GM13976 (cell line): ENCODE results near the gene LIG4.
A peak's percentile ranks its signal among the peaks of the same experiment; 100 is the strongest.
"Not testable (repeated sequence)": the region's sequence is repeated elsewhere in the genome, so short reads cannot be mapped to it uniquely, and the experiment has no call there.

ENCODE experiments used
- DNase-seq: peaks from one replicate; pipeline ENCODE4 v3.0.0; 2012; ENCODE audit warnings: low spot score
- in situ Hi-C: fragments of 300-500 bp; cut with MboI; formaldehyde crosslinking; loops from one replicate; pipeline ENCODE4 v1.12.0; 2022; ENCODE audit warnings: low sequenced_read_pairs, mixed read lengths, inconsistent platforms; ENCODE audit not compliant: unreplicated experiment
- TF ChIP-seq, protein P1 (sequence below): IDR thresholded peaks from 2 replicates; pipeline ENCODE4 v1.5.1; 2012; ENCODE audit warnings: borderline replicate concordance, mild to moderate bottlenecking; ENCODE audit not compliant: insufficient read depth; ENCODE audit errors: extremely low read depth, missing control alignments, control extremely low read depth

The LIG4 gene

GRCh38 chr13:108226184-108226583 lies 10.8 kb upstream of the LIG4 start:
- TF ChIP-seq, protein P1, sequence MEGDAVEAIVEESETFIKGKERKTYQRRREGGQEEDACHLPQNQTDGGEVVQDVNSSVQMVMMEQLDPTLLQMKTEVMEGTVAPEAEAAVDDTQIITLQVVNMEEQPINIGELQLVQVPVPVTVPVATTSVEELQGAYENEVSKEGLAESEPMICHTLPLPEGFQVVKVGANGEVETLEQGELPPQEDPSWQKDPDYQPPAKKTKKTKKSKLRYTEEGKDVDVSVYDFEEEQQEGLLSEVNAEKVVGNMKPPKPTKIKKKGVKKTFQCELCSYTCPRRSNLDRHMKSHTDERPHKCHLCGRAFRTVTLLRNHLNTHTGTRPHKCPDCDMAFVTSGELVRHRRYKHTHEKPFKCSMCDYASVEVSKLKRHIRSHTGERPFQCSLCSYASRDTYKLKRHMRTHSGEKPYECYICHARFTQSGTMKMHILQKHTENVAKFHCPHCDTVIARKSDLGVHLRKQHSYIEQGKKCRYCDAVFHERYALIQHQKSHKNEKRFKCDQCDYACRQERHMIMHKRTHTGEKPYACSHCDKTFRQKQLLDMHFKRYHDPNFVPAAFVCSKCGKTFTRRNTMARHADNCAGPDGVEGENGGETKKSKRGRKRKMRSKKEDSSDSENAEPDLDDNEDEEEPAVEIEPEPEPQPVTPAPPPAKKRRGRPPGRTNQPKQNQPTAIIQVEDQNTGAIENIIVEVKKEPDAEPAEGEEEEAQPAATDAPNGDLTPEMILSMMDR = no peak
- no peak for DNase-seq
- in situ Hi-C loops = no loop called here

GRCh38 chr13:108225440-108225839 lies 10.1 kb upstream of the LIG4 start:
- DNase-seq = no peak
- in situ Hi-C loops = no loop called here
- TF ChIP-seq, protein P1 = no peak

DNA sequence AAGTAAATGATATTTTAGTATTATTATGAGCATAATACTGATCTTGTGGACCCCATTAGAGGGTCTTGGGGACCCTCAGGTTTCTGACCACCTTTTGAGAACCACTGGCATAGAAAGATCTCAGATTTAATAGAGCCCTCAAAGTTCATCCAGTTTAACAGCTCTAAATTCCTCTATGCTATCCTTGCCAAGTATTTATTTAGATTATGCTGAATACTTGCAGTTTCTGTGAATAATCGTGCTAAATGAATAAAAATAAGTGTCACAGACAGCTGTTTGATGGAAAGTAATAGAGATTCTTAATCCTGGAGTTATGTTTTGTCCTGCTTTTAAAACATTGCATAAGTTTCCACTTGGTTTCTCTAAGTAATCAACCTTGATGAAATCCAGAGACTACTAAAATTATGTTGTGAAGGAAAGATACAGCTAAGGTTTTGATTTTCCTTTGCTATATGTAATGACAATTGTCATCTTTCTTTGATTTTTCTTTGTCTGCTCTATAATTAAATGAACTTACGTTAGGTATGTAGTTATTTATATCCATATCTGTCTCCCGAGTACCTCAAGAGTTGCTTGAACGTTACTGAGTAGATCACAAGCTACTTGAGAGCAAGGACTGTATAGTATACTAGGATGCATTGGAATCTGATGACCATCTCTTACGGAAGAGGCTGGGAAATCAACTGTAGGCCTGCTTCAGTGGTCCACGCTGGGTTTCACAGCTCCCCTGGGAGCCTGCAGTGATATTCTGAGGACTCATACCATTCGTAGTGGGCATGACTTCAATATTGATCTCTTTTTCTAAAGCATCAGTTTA lies 8.6 kb upstream of the LIG4 start:
- TF ChIP-seq, protein P1 = no peak
- in situ Hi-C loops = no loop called here
- no peak for DNase-seq

- no peak for DNase-seq
- in situ Hi-C loops = no loop called here
- TF ChIP-seq, protein P1 = peak; percentile 26
These were observed 4.7 kb upstream of the LIG4 start for GRCh38 chr13:108220041-108220440.

- DNase-seq = peak; percentile 95
- in situ Hi-C loops = no loop called here
- TF ChIP-seq, protein P1 = no peak
These were observed 3.0 kb upstream of the LIG4 start, which contains the start of gene ABHD13 for GRCh38 chr13:108218044-108218974. ABHD13 (plus strand) TSS chr13:108218392; CDS start chr13:108229219, 10,827 bp downstream.

DNA sequence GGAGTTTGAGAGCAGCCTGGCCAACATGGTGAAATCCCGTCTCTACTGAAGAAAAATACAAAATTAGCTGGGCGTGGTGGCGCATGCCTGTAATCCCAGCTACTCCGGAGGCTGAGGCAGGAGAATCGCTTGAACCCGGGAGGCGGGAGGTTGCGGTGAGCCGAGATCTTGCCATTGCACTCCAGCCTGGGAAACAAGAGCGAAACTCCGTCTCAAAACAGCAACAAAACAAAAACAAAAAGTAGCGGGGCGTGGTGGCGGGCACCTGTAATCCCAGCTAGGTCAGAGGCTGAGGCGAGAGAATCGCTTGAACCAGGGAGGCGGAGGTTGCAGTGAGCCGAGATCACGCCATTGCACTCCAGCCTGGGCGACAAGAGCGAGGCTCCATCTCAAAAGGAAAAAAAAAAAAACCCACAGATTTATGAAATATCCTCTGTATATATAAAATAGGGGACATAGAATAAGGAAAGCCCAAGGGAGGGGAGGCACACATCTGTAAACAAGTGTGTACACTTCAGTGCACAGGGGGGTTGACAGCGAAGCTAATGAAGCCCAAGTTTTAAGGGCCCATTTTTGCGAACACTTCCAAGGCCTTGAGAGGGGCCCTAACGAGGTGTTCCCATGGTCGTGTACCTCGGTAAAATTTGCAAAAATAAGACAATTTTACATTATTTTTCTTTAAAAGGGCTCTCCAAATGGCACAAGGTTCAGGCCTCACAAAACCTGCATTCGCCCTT lies 2.1 kb upstream of the LIG4 start:
- in situ Hi-C loops, DNase-seq: not testable (repeated sequence)
